ENCODE data around the gene HMX1. TPM values are rescaled to one million over a fixed set of nuclear protein-coding genes. Genes with fewer than 3 reads are reported as not detected.

HMX1 gene
- total and polyA plus RNA-seq, 2 donors (not counting 3 experiments of a cell fraction or from before 2014, with no cell fraction given) = not detected

- no peak overlapping the region for H3K27ac ChIP-seq (ENCODE audit: insufficient read depth, low read depth, low read length)
- ChIA-PET CTCF (interaction anchor here (1.2 kb wide), 1 partner anchor 12 kb away, joined by 4 read pairs; no protein-coding TSS in a partner anchor), POLR2A (no interaction called here)
- peaks cover 54 to 64% of the 10 kb centered on the region in 2 experiments for H3K27me3 ChIP-seq (ENCODE audit: control insufficient read depth in 2 of 2, insufficient read depth in 2 of 2, low read length in 2 of 2)
- no peak overlapping the region for H3K4me2 ChIP-seq (ENCODE audit: insufficient read depth, low read length)
- no peaks in the 10 kb centered on the region for H3K79me2 ChIP-seq (ENCODE audit: control insufficient read depth, insufficient read depth, low read length)
- intact Hi-C loops (cut with micrococcal nuclease) = no loop called here
- H2AFZ ChIP-seq (ENCODE audit: low read depth, low read length) = no peak overlapping the region
- FAIRE-seq (no peak), DNase-seq (ENCODE audit: low read depth, low spot score) (no peak)
- H4K20me1 ChIP-seq (replicated peaks; ENCODE audit: control insufficient read depth, extremely low read depth, insufficient read depth, low read length) = no peaks in the 10 kb centered on the region
- H3K9me3 ChIP-seq (replicated peaks; ENCODE audit: control insufficient read depth, insufficient read depth, low read length) = no peaks in the 10 kb centered on the region
- no TSS peak for BruUV-seq (replicated peaks)
- dilution Hi-C loops (cut with MboI; ENCODE audit: extremely low pct_ligation_motif_present, low sequenced_read_pairs) = no loop called here
- H3K4me3 ChIP-seq (replicated peaks in 1 of 3; ENCODE audit: insufficient read depth in 1 of 3, low read depth in 1 of 3, low read length in 3 of 3) = no peak overlapping the region
- H3K4me1 ChIP-seq (ENCODE audit: control insufficient read depth, extremely low read depth, insufficient read depth, low read length) = no peaks in the 10 kb centered on the region
- no peak for TF ChIP-seq POLR2A (IDR thresholded peaks at IDR 0.05; ENCODE audit: low read depth, low read length)
- TF ChIP-seq GATA2 (IDR thresholded peaks at IDR 0.05; ENCODE audit: insufficient read depth, insufficient read length, low read depth, low read length) = no peak
- H3K36me3 ChIP-seq (ENCODE audit: control insufficient read depth in 2 of 2, extremely low read depth in 1 of 2, insufficient read depth in 2 of 2, low read length in 2 of 2) = no peaks in the 10 kb centered on the region
- H3K9me1 ChIP-seq (replicated peaks; ENCODE audit: control insufficient read depth, extremely low read depth, insufficient read depth, low read length) = no peaks in the 10 kb centered on the region
- H3K9ac ChIP-seq (replicated peaks; ENCODE audit: extremely low read depth, insufficient read depth, low read length) = no peak overlapping the region
Measured at GRCh38 chr4:8855818-8856245, 15.8 kb downstream of the HMX1 start.

GRCh38 chr4:8854931-8855330 is 16.7 kb downstream of the HMX1 start:
- H3K36me3 ChIP-seq (ENCODE audit: control insufficient read depth in 2 of 2, extremely low read depth in 1 of 2, insufficient read depth in 2 of 2, low read length in 2 of 2) = no peaks in the 10 kb centered on the region
- no peak for FAIRE-seq
- no peak overlapping the region for H3K4me3 ChIP-seq (replicated peaks in 1 of 3; ENCODE audit: insufficient read depth in 1 of 3, low read depth in 1 of 3, low read length in 3 of 3)
- POLR2A ChIA-PET = no interaction called here
- no peak overlapping the region for H2AFZ ChIP-seq (ENCODE audit: low read depth, low read length)
- intact Hi-C loops (cut with micrococcal nuclease) = no loop called here
- TF ChIP-seq POLR2A (IDR thresholded peaks at IDR 0.05; ENCODE audit: low read depth, low read length) = no peak
- no peak for TF ChIP-seq JUN (IDR thresholded peaks at IDR 0.05; ENCODE audit: borderline replicate concordance, insufficient read depth, insufficient read length, low read depth)
- no peak for TF ChIP-seq MAX (IDR thresholded peaks at IDR 0.05; ENCODE audit: insufficient read depth, insufficient read length)
- no peak for TF ChIP-seq MYC (IDR thresholded peaks at IDR 0.05; ENCODE audit: low read depth, low read length)
- H3K9me1 ChIP-seq (replicated peaks; ENCODE audit: control insufficient read depth, extremely low read depth, insufficient read depth, low read length) = no peaks in the 10 kb centered on the region
- no peaks in the 10 kb centered on the region for H3K9me3 ChIP-seq (replicated peaks; ENCODE audit: control insufficient read depth, insufficient read depth, low read length)
- H4K20me1 ChIP-seq (replicated peaks; ENCODE audit: control insufficient read depth, extremely low read depth, insufficient read depth, low read length) = no peaks in the 10 kb centered on the region
- no peak overlapping the region for H3K27ac ChIP-seq (ENCODE audit: insufficient read depth, low read depth, low read length)
- dilution Hi-C loops (cut with MboI; ENCODE audit: extremely low pct_ligation_motif_present, low sequenced_read_pairs) = no loop called here
- no TSS peak for BruUV-seq (replicated peaks)
- H3K9ac ChIP-seq (replicated peaks; ENCODE audit: extremely low read depth, insufficient read depth, low read length) = no peak overlapping the region
- H3K4me1 ChIP-seq (ENCODE audit: control insufficient read depth, extremely low read depth, insufficient read depth, low read length) = no peaks in the 10 kb centered on the region
- no peak for DNase-seq (ENCODE audit: low read depth, low spot score)
- CTCF ChIA-PET = no interaction called here
- H3K27me3 ChIP-seq (ENCODE audit: control insufficient read depth in 2 of 2, insufficient read depth in 2 of 2, low read length in 2 of 2) = peaks cover 47 to 56% of the 10 kb centered on the region in 2 experiments
- H3K79me2 ChIP-seq (ENCODE audit: control insufficient read depth, insufficient read depth, low read length) = no peaks in the 10 kb centered on the region
- no peak overlapping the region for H3K4me2 ChIP-seq (ENCODE audit: insufficient read depth, low read length)
